Activated T-helper 9 cell treated with anti-CD3 and anti-CD28 coated beads, Interleukin-2, amount 50 U/mL, for 16 hours (primary cell): Measurements from ENCODE around the gene HS6ST3.

Experiments
- DNase-seq: peaks from one replicate; pipeline ENCODE4 v3.0.0-alpha.2; 2020; ENCODE audit warnings: low read depth

The HS6ST3 gene

GRCh38 chr13:96836733-96837132 lies 746.8 kb downstream of the HS6ST3 start:
- DNase-seq: no peak

GRCh38 chr13:96837809-96838208 lies 747.9 kb downstream of the HS6ST3 start:
- no peak for DNase-seq

GRCh38 chr13:96844195-96844594 lies 754.3 kb downstream of the HS6ST3 start:
- DNase-seq: no peak

- DNase-seq: no peak
Observed at GRCh38 chr13:96844616-96845015, 754.7 kb downstream of the HS6ST3 start.

- no peak for DNase-seq
Observed at GRCh38 chr13:96848286-96848685, 758.4 kb downstream of the HS6ST3 start.

GRCh38 chr13:96849091-96849490 lies 759.2 kb downstream of the HS6ST3 start:
- no peak for DNase-seq

GRCh38 chr13:96850538-96851145 lies 760.7 kb downstream of the HS6ST3 start:
- no peak for DNase-seq

- DNase-seq: no peak
Observed at GRCh38 chr13:96851856-96852445, 762.0 kb downstream of the HS6ST3 start.

GRCh38 chr13:96858133-96858826 lies 768.4 kb downstream of the HS6ST3 start:
- DNase-seq: no peak

- DNase-seq: no peak
Observed at GRCh38 chr13:96860882-96861281, 771.0 kb downstream of the HS6ST3 start.

- no peak for DNase-seq
Observed at GRCh38 chr13:96862093-96862492, 772.2 kb downstream of the HS6ST3 start.

GRCh38 chr13:96862999-96863398 lies 773.1 kb downstream of the HS6ST3 start:
- DNase-seq: no peak

- no peak for DNase-seq
Observed at GRCh38 chr13:96871469-96871868, 781.6 kb downstream of the HS6ST3 start.

GRCh38 chr13:96880419-96880818 lies 790.5 kb downstream of the HS6ST3 start:
- DNase-seq: no peak
